GM12872 (cell line): Measurements from ENCODE around the gene TSSC4.

Source experiments
- CTCF ChIP-seq: IDR thresholded peaks from 3 replicates; pipeline ENCODE4 v1.5.1; 2011; ENCODE audit warnings: low read depth, mild to moderate bottlenecking, low read length, moderate library complexity; ENCODE audit not compliant: insufficient read depth

The TSSC4 gene

GRCh38 chr11:2395211-2395730, 5.3 kb upstream of the TSSC4 start:
- no peak for TF ChIP-seq CTCF

- TF ChIP-seq CTCF = no peak
These were observed 4.7 kb upstream of the TSSC4 start for GRCh38 chr11:2395856-2396255.

- TF ChIP-seq CTCF = no peak
These were observed 4.1 kb upstream of the TSSC4 start for GRCh38 chr11:2396471-2396870.

GRCh38 chr11:2397005-2397404, 3.5 kb upstream of the TSSC4 start:
- no peak for TF ChIP-seq CTCF

GRCh38 chr11:2398664-2399355, 1.7 kb upstream of the TSSC4 start:
- 0 out of 3 replicates have a peak, but pooled peaks have one; percentile 5 for TF ChIP-seq CTCF

- no peak for TF ChIP-seq CTCF
These were observed 972 bp upstream of the TSSC4 start for GRCh38 chr11:2399488-2400068.

- TF ChIP-seq CTCF = no peak
These were observed 349 bp downstream of the TSSC4 start for GRCh38 chr11:2400762-2401435.
